Hypothalamus (tissue), 51 donors: Measurements from ENCODE around the gene SPATA16.
A peak's percentile ranks its signal among the peaks of the same experiment; 100 is the strongest.

Source experiments
- DNase-seq, 51 donors: peaks; one replicate each; lab custom pipeline; 2025; lab: John Stamatoyannopoulos, UW

The SPATA16 gene

DNA sequence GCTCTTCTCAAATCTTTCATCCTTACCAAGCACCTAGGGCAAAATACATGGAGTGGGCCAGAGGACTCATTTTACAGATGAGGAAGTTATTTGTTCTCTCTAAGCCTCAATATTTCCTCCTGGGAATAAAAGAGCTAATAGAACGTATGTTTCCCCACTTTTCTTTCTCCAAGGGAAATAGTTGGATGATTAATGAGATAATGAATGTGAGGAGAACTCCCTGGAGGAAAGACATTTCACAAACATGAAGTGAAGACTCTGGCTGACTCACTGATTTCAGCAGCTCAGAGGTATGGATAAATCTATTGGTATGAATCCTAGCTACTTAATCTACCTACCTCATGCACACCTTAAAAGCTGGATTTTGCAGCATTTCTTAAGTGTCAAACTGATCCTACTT lies 292.1 kb downstream of the SPATA16 start:
- DNase-seq, result no peak

DNA sequence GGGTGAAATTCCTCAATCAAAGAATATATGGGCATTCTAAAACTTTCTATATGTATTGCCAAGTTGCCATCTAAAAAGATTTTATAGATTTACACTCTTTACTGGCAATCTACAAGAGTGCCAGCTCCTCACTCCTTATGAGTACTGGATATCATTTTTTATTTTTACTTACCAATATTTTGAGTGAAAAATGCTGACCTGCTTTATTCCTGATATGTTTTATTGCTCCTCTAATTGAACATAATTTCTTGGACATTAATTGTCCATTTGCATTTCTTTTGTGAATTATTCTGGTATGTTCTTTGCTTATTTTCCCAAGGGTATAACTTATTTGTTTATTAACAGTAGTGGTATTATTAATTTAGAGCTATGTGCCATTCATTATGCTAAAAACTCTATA lies 293.7 kb downstream of the SPATA16 start:
- DNase-seq, result no peak

- DNase-seq, result peak in 1 of 51 donors; percentile 10
Measured at GRCh38 chr3:172846706-172847105, 294.3 kb downstream of the SPATA16 start.

GRCh38 chr3:172846103-172846561 lies 294.9 kb downstream of the SPATA16 start:
- DNase-seq, result no peak

DNA sequence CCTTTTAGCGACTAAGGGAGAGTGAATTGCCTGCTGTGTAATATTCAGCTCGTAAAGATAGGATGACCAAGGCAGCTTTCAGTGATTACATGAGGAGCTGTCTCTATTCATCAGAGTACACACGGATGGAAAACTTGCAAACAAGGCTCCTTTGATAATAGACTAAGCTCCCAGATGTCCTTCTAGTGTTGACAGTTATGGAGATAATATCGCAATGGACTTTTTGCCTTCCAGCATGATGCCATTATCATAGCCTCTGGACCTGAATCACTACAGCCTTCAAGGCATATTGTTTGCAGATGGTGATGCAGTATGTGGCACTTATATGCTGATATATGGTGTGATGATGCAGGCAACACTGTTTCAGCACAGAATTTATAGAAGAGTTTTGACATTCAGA lies 296.6 kb downstream of the SPATA16 start:
- no peak for DNase-seq

GRCh38 chr3:172840913-172841312 lies 300.1 kb downstream of the SPATA16 start:
- DNase-seq, result no peak

DNA sequence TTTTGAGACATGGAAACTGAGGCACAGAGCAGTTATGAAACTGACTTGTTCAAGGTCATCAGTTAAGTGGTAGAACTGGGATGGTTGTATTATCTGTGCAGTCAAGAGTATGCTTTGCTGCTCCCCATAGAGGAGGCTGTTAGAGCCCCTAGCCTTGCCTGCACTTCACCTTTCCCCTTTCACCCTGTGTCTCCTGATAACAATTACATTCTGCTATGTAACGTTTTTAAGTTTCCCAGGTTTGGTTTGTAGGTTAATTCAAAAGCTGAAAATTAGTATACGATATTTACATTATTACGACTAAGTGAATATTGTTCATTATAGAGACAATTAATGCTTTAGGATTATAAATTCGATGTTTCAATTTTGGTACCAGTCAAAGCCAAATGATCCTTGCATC lies 300.6 kb downstream of the SPATA16 start:
- DNase-seq, result no peak

DNA sequence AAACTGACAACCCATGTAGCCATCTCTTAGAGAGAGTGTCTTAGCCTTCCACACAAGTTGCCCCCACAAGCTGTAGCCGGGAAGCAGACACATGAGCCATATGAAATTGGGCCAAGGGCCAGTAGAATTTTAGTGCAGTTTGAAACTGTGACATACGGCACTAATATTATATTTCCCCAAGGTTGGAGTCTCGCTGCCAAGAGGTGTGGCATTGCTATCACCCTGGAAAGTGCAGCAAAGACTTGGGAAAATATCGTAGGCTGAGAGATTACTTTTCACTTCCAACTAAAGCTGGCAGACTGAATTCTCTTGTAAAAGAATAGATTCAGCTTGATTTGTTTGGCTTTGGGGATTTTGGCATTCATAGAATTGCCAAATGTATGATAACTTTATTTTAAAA lies 301.4 kb downstream of the SPATA16 start:
- DNase-seq, result no peak
